ENCODE measurements around the gene FOXJ2.
"Not testable (repeated sequence)": the region's sequence is repeated elsewhere in the genome, so short reads cannot be mapped to it uniquely, and the experiment has no call there.

Gene FOXJ2

GRCh38 chr12:8031017-8031416 lies 1.5 kb upstream of the FOXJ2 start:
- DNase-seq, result not testable (repeated sequence)

- no peak for DNase-seq
These were observed 659 bp upstream of the FOXJ2 start for GRCh38 chr12:8031872-8032241.

- DNase-seq, result no peak
These were observed 883 bp downstream of the FOXJ2 start for GRCh38 chr12:8033153-8034044.

GRCh38 chr12:8034802-8035201 lies 2.3 kb downstream of the FOXJ2 start:
- DNase-seq, result no peak

- no peak for DNase-seq
These were observed 3.0 kb downstream of the FOXJ2 start for GRCh38 chr12:8035440-8036010.

- DNase-seq, result no peak
These were observed 3.8 kb downstream of the FOXJ2 start for GRCh38 chr12:8036346-8036745.

- no peak for DNase-seq
These were observed 4.6 kb downstream of the FOXJ2 start for GRCh38 chr12:8037046-8037663.

- no peak for DNase-seq
These were observed 5.4 kb downstream of the FOXJ2 start for GRCh38 chr12:8037947-8038346.

- peak; percentile 90 for DNase-seq
These were observed 6.2 kb downstream of the FOXJ2 start for GRCh38 chr12:8038659-8039114.

- DNase-seq, result no peak
These were observed 8.3 kb downstream of the FOXJ2 start for GRCh38 chr12:8040791-8041190.

- DNase-seq, result peak; percentile 25
These were observed 13.7 kb downstream of the FOXJ2 start for GRCh38 chr12:8045952-8046944.

GRCh38 chr12:8047842-8048241 lies 15.3 kb downstream of the FOXJ2 start:
- DNase-seq, result no peak

- DNase-seq, result no peak
These were observed 16.4 kb downstream of the FOXJ2 start for GRCh38 chr12:8048906-8049305.

GRCh38 chr12:8050600-8051250 lies 18.2 kb downstream of the FOXJ2 start:
- no peak for DNase-seq

- no peak for DNase-seq
These were observed 20.2 kb downstream of the FOXJ2 start for GRCh38 chr12:8052679-8053078.

- DNase-seq, result no peak
These were observed 22.3 kb downstream of the FOXJ2 start for GRCh38 chr12:8054816-8055215.

GRCh38 chr12:8057306-8057705 lies 24.8 kb downstream of the FOXJ2 start:
- no peak for DNase-seq

- no peak for DNase-seq
These were observed 25.3 kb downstream of the FOXJ2 start for GRCh38 chr12:8057839-8058238.

- no peak for DNase-seq
These were observed 26.0 kb downstream of the FOXJ2 start for GRCh38 chr12:8058506-8058905.

- no peak for DNase-seq
These were observed 31.6 kb downstream of the FOXJ2 start for GRCh38 chr12:8064131-8064530.

GRCh38 chr12:8065991-8066594 lies 33.6 kb downstream of the FOXJ2 start, which contains the start of gene C3AR1:
Gene C3AR1 (minus strand): TSS chr12:8066359. CDS start chr12:8060185, 6,174 bp downstream.
- DNase-seq, result no peak

- DNase-seq, result no peak
These were observed 37.1 kb downstream of the FOXJ2 start for GRCh38 chr12:8069582-8069981.
